Activated CD4-positive, alpha-beta memory T cell treated with anti-CD3 and anti-CD28 coated beads, Interleukin-2, amount 10 ng/mL, durations not matched to agents 7 days and 5 days (primary cell): ENCODE data around the gene LBR. TPM values are rescaled to one million over a fixed set of nuclear protein-coding genes. Genes with fewer than 3 reads are reported as not detected.
"Not testable (repeated sequence)": the region's sequence is repeated elsewhere in the genome, so short reads cannot be mapped to it uniquely, and the experiment has no call there.

Source experiments
- CTCF ChIA-PET: fragments of 350-600 bp; sonication (Branson Sonifier 250); formaldehyde crosslinking; loops from one replicate; lab custom pipeline; 2021; ENCODE audit warnings: antibody characterized with exemption, inconsistent platforms; lab: Charles Lee
- POLR2A ChIA-PET: fragments of 350-600 bp; sonication (Branson Sonifier 250); formaldehyde crosslinking; loops from one replicate; lab custom pipeline; 2021; ENCODE audit warnings: antibody characterized with exemption; lab: Charles Lee
- DNase-seq: peaks from one replicate; pipeline ENCODE4 v3.0.0-alpha.2; 2020
- H3K27ac Mint-ChIP-seq: one replicate; pipeline ENCODE4 v1.8.0; 2021; ENCODE audit warnings: mild to moderate bottlenecking, mixed read lengths
- H3K27me3 Mint-ChIP-seq: one replicate; pipeline ENCODE4 v1.8.0; 2021; ENCODE audit warnings: mixed read lengths
- H3K36me3 Mint-ChIP-seq: one replicate; pipeline ENCODE4 v1.8.0; 2021; ENCODE audit warnings: low read depth, mixed read lengths
- H3K4me1 Mint-ChIP-seq: one replicate; pipeline ENCODE4 v1.8.0; 2021; ENCODE audit warnings: mixed read lengths
- H3K4me3 Mint-ChIP-seq: one replicate; pipeline ENCODE4 v1.8.0; 2021; ENCODE audit warnings: mild to moderate bottlenecking, mixed read lengths
- H3K9me3 Mint-ChIP-seq: one replicate; pipeline ENCODE4 v1.8.0; 2021; ENCODE audit warnings: mixed read lengths
- total RNA-seq, 2 experiments: library from RNA; stranded (reverse); gene quantifications; one replicate each; pipeline ENCODE4 v1.2.3, GENCODE V29; 2021

LBR gene
- total RNA-seq, result 100 to 1,000 TPM; 251 to 259 TPM

DNA sequence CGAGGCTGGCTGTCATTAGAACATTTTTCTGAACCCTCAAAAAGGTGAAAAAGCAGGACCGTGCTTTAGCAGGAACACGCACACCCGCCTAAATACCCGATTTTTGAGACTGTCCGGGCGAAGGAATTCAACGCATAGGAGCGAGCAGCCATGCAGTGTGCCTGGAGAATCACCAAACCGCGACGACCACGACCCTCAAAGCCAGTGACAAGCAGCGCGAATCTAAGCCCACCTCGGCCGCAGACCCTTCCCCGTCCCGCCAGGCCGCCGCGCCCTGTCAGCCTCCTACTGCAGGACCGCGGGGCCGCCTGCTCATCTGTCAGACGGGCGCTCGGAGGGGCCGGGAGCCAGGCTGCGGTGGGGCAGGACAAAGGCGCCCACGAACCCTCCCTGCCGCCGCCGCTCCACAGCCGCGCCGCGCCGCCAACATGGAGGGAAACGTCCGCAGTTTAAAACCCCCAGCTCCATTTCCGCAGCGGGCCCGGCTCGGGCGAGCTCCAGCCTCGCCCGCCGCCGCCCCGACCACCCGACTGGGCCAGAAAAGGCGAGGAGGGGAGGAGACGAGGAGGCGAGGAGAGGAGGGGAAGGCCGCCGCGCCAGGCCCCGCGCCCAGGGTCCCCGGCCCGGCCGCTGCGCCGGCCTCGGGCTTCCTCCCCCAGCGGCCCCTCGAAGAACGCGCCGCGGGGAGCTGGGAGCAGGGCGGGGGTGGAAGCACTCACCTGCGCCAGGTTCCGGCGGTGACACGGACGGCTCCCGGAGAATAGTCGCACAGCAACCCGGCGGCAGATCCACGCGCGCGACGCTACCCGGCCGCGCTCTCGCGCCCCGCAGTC is at the start of gene LBR:
Gene LBR (minus strand): TSS at position 804 of the 833 bp plus-strand sequence. CDS start 3,963 bp downstream, outside the sequence.
- ChIA-PET CTCF (interaction anchor here (1.2 to 6.8 kb wide), 5 partner anchors 16 to 47 kb away, joined by 5 to 92 read pairs (median 14); no protein-coding TSS in a partner anchor), POLR2A (interaction anchor here (0.6 to 11.8 kb wide), 28 partner anchors 9 to 981 kb away, joined by 3 to 338 read pairs (median 6); partner anchors contain the start of genes H3-3A, PARP1, PYCR2 and SDE2)
- Mint-ChIP-seq H3K9me3 (no peaks in the 10 kb centered on the region), H3K36me3 (peaks cover 30% of the 10 kb centered on the region), H3K4me3 (peak within 1 kb of the TSS; percentile 89), H3K4me1 (peaks cover 62% of the 10 kb centered on the region), H3K27me3 (peaks cover 2% of the 10 kb centered on the region), H3K27ac (peak within 1 kb of the TSS; percentile 89)
- DNase-seq, result peak; percentile 50

GRCh38 chr1:225477296-225477911 is 49.6 kb upstream of the LBR start:
- peaks cover 4% of the 10 kb centered on the region for H3K36me3 Mint-ChIP-seq
- no peak overlapping the region for H3K4me3 Mint-ChIP-seq
- peaks cover 44% of the 10 kb centered on the region for H3K4me1 Mint-ChIP-seq
- ChIA-PET CTCF (interaction anchor here (0.9 to 3.2 kb wide), 7 partner anchors 9 to 501 kb away, joined by 3 to 13 read pairs (median 6); no protein-coding TSS in a partner anchor), POLR2A (interaction anchor here (0.9 to 3.9 kb wide), 5 partner anchors 9 to 446 kb away, joined by 3 to 34 read pairs (median 3); partner anchors contain the start of gene PYCR2)
- DNase-seq, result no peak
- H3K9me3 Mint-ChIP-seq, result peaks cover 4% of the 10 kb centered on the region
- H3K27me3 Mint-ChIP-seq, result peaks cover 4% of the 10 kb centered on the region
- no peak overlapping the region for H3K27ac Mint-ChIP-seq

- Mint-ChIP-seq H3K9me3 (peaks cover 4% of the 10 kb centered on the region), H3K36me3 (peaks cover 4% of the 10 kb centered on the region), H3K27me3 (peaks cover 2% of the 10 kb centered on the region), H3K4me1 (peaks cover 45% of the 10 kb centered on the region), H3K4me3 (no peak overlapping the region), H3K27ac (no peak overlapping the region)
- no peak for DNase-seq
- CTCF ChIA-PET, result interaction anchor here (0.9 to 2.6 kb wide), 7 partner anchors 9 to 502 kb away, joined by 3 to 20 read pairs (median 4); no protein-coding TSS in a partner anchor
- POLR2A ChIA-PET, result interaction anchor here (3.9 kb wide), 1 partner anchor 9 kb away, joined by 34 read pairs; no protein-coding TSS in a partner anchor
Observed at GRCh38 chr1:225476538-225476988, 48.7 kb upstream of the LBR start.

DNA sequence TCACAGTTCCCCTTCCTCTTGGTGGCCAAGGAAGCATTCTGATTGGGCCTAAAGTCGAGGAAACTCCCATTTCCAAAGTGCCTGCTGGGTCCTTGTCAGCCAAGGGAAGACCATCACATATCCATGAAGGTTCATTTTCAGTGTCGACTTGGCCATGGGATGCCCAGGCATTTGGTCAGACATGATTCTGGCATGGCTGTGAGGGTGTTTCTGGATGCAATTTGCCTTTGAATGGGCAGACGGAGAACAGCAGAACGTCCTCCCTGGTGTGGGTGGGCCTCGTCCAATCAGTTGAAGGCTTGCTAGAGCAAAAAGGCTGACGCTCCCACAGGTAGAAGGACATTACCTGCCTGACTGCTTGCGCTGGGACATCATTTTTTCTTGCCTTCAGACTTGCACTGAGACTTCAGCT is 48.3 kb upstream of the LBR start:
- ChIA-PET POLR2A (interaction anchor here (3.9 to 9.6 kb wide), 2 partner anchors 8 to 49 kb away, joined by 34 to 290 read pairs; partner anchors contain the start of gene LBR), CTCF (interaction anchor here (0.8 to 2.6 kb wide), 11 partner anchors 8 to 502 kb away, joined by 3 to 20 read pairs (median 4); no protein-coding TSS in a partner anchor)
- no peak for DNase-seq
- H3K4me1 Mint-ChIP-seq, result peaks cover 45% of the 10 kb centered on the region
- H3K36me3 Mint-ChIP-seq, result peaks cover 4% of the 10 kb centered on the region
- H3K9me3 Mint-ChIP-seq, result peaks cover 4% of the 10 kb centered on the region
- no peak overlapping the region for H3K27ac Mint-ChIP-seq
- H3K4me3 Mint-ChIP-seq, result no peak overlapping the region
- H3K27me3 Mint-ChIP-seq, result peaks cover 2% of the 10 kb centered on the region

GRCh38 chr1:225474986-225475820 is 47.4 kb upstream of the LBR start:
- Mint-ChIP-seq H3K4me3 (no peak overlapping the region), H3K36me3 (peaks cover 4% of the 10 kb centered on the region), H3K27ac (no peak overlapping the region), H3K4me1 (peaks cover 45% of the 10 kb centered on the region), H3K27me3 (peaks cover 2% of the 10 kb centered on the region), H3K9me3 (peaks cover 4% of the 10 kb centered on the region)
- ChIA-PET CTCF (interaction anchor here (0.5 to 5.5 kb wide), 34 partner anchors 10 to 529 kb away, joined by 3 to 36 read pairs (median 4); partner anchors contain the start of genes LBR, SRP9 and TMEM63A), POLR2A (interaction anchor here (1.6 to 9.6 kb wide), 4 partner anchors 14 to 448 kb away, joined by 5 to 290 read pairs (median 7); partner anchors contain the start of genes LBR and PYCR2)
- DNase-seq, result peak; percentile 77

DNA sequence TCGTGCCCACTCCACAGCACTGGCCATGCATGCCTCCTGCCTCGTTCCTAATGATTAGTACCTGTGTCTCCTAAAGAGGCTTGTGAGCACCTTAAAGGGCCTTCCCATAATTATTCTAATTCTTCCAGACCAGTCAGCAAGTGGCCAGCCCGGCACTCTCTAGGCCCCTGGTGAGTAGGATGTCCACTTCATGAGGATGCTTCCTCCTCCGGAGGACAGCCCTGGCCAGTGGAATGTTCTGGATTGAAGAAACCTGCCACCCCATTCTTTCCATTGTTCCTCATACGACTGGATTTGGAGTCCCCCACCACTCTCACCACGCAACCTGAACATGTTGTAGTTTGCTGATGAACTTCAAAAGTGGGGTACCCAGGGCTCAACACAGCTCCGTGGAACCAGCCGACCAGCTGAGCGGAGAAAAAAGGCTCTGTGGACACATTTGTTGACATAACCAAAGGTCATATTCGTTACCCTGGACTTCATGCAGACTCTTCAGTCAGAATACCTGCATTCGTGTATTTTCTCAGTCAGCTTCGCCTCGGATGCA is 46.7 kb upstream of the LBR start:
- H3K4me3 Mint-ChIP-seq, result no peak overlapping the region
- peaks cover 4% of the 10 kb centered on the region for H3K9me3 Mint-ChIP-seq
- H3K27me3 Mint-ChIP-seq, result peaks cover 2% of the 10 kb centered on the region
- ChIA-PET CTCF (interaction anchor here (0.5 to 5.5 kb wide), 27 partner anchors 9 to 530 kb away, joined by 3 to 36 read pairs (median 4); partner anchors contain the start of genes LBR, SRP9 and TMEM63A), POLR2A (interaction anchor here (1.6 to 9.6 kb wide), 4 partner anchors 13 to 449 kb away, joined by 5 to 290 read pairs (median 7); partner anchors contain the start of genes LBR and PYCR2)
- no peak for DNase-seq
- peaks cover 45% of the 10 kb centered on the region for H3K4me1 Mint-ChIP-seq
- peaks cover 4% of the 10 kb centered on the region for H3K36me3 Mint-ChIP-seq
- no peak overlapping the region for H3K27ac Mint-ChIP-seq

DNA sequence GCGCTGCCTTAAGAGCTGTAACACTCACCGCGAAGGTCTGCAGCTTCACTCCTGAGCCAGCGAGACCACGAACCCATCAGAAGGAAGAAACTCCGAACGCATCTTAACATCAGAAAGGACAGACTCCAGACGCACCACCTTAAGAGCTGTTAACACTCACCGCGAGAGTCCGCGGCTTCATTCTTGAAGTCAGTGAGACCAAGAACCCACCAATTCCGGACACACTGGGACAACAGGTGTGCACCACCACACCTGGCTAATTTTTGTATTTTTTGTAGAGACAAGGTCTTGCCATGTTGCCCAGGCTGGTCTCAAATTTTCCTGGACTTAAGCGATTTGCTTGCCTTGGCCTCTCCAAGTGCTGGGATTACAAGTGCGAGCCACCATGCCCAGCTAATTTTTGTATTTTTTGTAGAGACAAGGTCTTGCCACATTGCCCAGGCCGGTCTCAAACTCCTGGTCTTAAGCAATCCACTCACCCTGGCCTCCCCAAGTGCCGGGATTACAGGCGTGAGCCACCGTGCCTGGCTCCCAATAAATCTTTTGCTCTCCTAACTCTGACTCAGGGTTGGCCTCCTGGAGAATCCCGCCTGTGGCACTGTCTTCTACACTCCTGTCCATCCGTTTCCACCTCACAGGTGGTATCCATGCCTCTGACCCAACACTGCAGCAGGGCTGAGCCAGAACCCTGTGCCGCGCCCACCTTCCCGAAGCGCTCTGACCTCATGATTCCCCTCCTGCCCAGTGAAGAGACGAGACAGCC is 46.0 kb upstream of the LBR start:
- not testable (repeated sequence) for H3K27ac Mint-ChIP-seq, H3K4me3 Mint-ChIP-seq, DNase-seq, H3K9me3 Mint-ChIP-seq, H3K36me3 Mint-ChIP-seq, H3K27me3 Mint-ChIP-seq
- H3K4me1 Mint-ChIP-seq, result peaks cover 52% of the 10 kb centered on the region
- POLR2A ChIA-PET, result interaction anchor here (1.6 to 9.6 kb wide), 4 partner anchors 13 to 450 kb away, joined by 5 to 290 read pairs (median 7); partner anchors contain the start of genes LBR and PYCR2
- CTCF ChIA-PET, result interaction anchor here (0.7 to 5.5 kb wide), 25 partner anchors 9 to 531 kb away, joined by 3 to 36 read pairs (median 5); partner anchors contain the start of genes LBR, PYCR2 and SRP9

- not testable (repeated sequence) for H3K4me3 Mint-ChIP-seq, H3K9me3 Mint-ChIP-seq, H3K36me3 Mint-ChIP-seq, H3K27me3 Mint-ChIP-seq, DNase-seq
- ChIA-PET CTCF (interaction anchor here (0.7 to 5.5 kb wide), 11 partner anchors 8 to 451 kb away, joined by 3 to 36 read pairs (median 5); partner anchors contain the start of genes LBR, PYCR2 and SRP9), POLR2A (interaction anchor here (0.9 to 9.6 kb wide), 6 partner anchors 12 to 450 kb away, joined by 3 to 290 read pairs (median 6); partner anchors contain the start of genes LBR, PYCR2 and SRP9)
- Mint-ChIP-seq H3K4me1 (peaks cover 57% of the 10 kb centered on the region), H3K27ac (peak overlapping the region; percentile 50)
Observed at GRCh38 chr1:225473266-225473665, 45.4 kb upstream of the LBR start.

GRCh38 chr1:225471453-225472301 is 43.8 kb upstream of the LBR start:
- Mint-ChIP-seq H3K27ac (no peak overlapping the region), H3K36me3 (peaks cover 9% of the 10 kb centered on the region), H3K4me1 (peaks cover 49% of the 10 kb centered on the region), H3K4me3 (no peak overlapping the region), H3K9me3 (peaks cover 4% of the 10 kb centered on the region), H3K27me3 (no peaks in the 10 kb centered on the region)
- ChIA-PET CTCF (interaction anchor here (1.0 to 5.5 kb wide), 4 partner anchors 27 to 505 kb away, joined by 3 to 36 read pairs (median 4); no protein-coding TSS in a partner anchor), POLR2A (interaction anchor here (1.7 to 9.6 kb wide), 2 partner anchors 44 to 306 kb away, joined by 4 to 290 read pairs; partner anchors contain the start of genes LBR and SRP9)
- no peak for DNase-seq

DNA sequence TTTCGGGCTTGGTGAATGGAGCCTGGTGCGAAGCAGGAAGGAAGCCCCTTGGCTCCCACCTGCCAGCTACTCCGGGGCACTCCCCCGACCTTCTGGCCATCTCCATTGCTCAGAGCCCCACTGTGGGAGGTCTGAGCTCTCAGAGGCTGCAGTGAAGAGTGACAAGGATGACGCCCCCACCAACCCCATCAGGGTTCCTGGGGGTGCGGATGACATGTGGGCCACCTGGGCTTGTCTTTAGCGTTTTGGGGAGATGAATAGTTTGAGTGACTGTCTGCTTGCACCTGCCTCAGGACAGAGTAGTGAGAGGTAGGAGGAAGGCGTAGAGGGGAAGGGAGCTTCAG is 43.2 kb upstream of the LBR start:
- H3K27ac Mint-ChIP-seq, result no peak overlapping the region
- DNase-seq, result no peak
- H3K4me3 Mint-ChIP-seq, result no peak overlapping the region
- peaks cover 9% of the 10 kb centered on the region for H3K36me3 Mint-ChIP-seq
- H3K4me1 Mint-ChIP-seq, result peaks cover 49% of the 10 kb centered on the region
- ChIA-PET POLR2A (interaction anchor here (4.5 to 9.6 kb wide), 2 partner anchors 27 to 44 kb away, joined by 290 to 300 read pairs; partner anchors contain the start of gene LBR), CTCF (interaction anchor here (1.3 to 5.5 kb wide), 3 partner anchors 26 to 83 kb away, joined by 3 to 36 read pairs (median 5); no protein-coding TSS in a partner anchor)
- no peaks in the 10 kb centered on the region for H3K27me3 Mint-ChIP-seq
- peaks cover 4% of the 10 kb centered on the region for H3K9me3 Mint-ChIP-seq
